Erythroblast (primary cell): ENCODE results near the gene GRPEL1.

Experiments used
- GATA1 ChIP-seq: IDR thresholded peaks from 2 replicates; pipeline ENCODE4 v1.6.1; 2011; ENCODE audit warnings: low read depth, mild to moderate bottlenecking, control low read depth, low read length, moderate library complexity
- POLR2A ChIP-seq: IDR thresholded peaks from 2 replicates; pipeline ENCODE4 v1.6.1; 2011; ENCODE audit warnings: mild to moderate bottlenecking, low read length

DNA sequence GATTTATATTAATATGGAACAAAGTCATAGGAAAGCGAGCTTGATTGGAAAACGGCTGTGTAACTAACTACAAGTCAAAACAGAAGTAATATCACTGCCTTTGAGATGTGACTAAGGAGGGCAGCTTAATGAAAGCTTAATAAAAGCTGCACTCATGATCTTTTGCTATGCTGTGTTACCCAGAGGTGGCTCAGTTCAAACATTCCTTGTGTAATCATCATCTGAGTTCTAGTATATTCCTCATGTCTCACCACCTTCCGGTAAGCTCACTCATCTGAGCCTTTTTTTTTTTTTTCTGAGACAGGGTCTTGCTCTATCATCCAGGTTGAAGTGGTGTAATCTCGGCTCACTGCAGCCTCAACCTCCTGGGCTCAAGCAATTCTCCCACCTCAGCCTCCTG is 5.0 kb downstream of the GRPEL1 start:
- TF ChIP-seq POLR2A, result no peak
- no peak for TF ChIP-seq GATA1
